Anterior cingulate cortex (tissue), 58 donors: Measurements from ENCODE around the gene HPSE2.
"Not testable (repeated sequence)": the region's sequence is repeated elsewhere in the genome, so short reads cannot be mapped to it uniquely, and the experiment has no call there.

Source experiments
- DNase-seq, 58 donors: peaks; one replicate each; lab custom pipeline; 2025; lab: John Stamatoyannopoulos, UW

Gene HPSE2

DNA sequence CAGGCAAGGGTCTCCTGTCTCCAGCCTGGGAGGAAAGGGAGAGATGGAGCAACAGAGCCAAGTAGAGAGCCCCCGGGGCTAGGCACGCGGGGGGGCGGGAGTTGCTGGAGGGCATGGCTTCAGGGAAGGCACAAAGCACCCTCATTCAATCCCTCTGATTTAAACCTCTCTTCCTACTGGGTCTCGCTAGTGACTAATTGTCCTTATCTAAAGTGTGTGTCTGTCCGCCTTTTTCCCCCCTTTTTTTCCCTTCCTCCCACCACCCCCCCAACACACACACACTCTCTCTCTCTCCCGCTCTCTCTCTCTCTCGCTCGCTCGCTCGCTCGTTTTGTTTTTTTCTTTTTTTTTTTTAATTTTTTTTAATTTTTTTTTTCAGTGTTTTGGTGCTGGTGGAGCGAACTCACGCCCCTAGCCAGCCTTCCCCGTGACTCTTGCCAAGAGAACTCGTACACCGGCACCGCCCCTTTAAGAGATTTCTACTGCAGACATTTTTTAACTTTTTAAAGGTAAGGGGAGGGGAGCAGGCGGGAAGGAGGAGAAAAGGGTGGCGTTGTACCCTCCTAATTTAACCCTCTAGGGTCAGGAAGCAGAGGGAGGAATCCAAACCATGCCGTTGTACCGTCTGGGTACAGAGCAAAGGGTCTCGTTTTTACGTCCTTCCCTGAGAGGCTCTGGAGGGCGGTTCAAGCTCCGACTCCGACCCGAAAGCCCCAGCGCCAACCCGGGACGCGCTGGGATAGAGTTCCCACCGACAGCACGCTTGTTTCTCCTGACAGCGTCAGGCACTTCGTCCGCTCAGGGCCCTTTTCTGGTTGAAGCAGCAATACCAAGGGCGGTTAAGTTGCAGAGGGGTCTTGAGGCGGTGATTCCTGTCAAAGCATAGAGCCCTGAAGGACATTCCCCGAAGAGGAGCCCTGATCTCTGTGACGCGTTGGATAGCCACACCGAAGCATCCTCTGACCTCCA, at the start of gene HPSE2:
Gene HPSE2, minus strand, starts transcription at position 195 of the 969 bp plus-strand sequence.
- DNase-seq = no peak

DNA sequence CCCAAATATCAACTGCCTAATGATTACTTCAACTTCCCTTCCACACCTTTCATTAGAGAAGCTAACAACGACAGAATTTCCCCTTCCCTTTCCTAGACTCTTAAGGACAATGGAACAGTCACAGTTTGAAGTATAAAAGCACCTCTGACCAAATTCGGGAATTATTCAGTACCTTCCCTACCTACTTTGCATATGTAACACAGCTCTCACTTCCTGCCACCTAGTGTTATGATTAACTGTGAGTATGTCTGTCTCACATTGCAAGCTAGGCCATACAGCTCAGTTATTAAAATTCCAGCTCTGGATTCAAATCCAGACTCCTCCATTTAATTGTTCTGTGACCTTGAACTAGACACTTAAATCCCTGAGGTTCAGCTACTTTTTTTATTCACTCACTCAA, 44.8 kb upstream of the HPSE2 start:
- DNase-seq = no peak

DNA sequence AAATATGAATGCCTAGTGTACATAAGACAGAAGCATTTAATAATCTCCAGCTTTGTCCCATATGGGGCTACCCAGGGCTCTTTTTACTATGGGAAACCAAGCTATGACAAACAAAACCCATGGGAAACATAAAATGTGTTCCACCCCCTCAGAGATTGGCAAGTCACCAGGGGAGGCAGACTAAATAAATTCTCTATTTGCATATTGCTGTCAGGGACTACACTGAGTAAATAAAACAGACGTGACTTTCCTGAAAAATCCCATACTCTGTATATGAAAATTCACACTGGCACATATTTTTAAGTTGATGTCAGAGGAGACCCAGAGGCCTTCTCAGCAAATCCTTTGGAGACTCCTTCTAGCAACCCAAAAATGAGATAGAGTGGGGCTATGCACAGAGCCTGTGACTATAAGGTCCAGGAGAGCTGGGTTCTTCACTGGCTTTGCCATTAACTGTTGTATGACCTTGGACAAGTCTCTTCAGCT, 44.0 kb upstream of the HPSE2 start:
- DNase-seq = no peak

DNA sequence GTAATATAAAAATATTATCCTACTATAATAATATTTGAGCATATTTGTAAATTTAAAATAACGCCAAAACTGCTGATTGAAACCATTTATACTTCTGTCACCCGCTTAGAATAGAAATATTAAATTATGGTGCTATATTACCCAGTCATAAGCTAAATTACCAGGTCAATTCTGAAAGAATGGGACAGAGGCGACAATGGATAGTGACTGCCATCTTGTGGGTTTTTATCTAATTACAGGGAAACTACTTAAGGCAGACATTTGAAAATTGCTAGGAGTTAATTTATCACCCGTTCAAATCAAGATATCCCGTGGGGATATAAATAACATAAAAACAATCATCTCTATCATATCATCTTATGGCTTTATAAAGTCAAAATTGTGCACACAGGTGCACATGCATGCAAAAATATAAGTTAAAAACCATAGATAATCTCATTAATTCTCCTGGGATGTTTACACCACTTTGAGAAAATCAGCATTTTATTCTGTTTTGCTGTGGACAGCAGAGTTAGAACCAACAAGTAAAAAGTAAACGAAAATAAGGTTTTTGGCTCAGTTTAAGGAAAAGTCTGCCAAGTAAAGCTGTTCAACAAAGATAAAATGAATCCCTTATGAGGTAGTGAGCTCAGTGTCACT, 41.3 kb upstream of the HPSE2 start:
- DNase-seq = no peak

DNA sequence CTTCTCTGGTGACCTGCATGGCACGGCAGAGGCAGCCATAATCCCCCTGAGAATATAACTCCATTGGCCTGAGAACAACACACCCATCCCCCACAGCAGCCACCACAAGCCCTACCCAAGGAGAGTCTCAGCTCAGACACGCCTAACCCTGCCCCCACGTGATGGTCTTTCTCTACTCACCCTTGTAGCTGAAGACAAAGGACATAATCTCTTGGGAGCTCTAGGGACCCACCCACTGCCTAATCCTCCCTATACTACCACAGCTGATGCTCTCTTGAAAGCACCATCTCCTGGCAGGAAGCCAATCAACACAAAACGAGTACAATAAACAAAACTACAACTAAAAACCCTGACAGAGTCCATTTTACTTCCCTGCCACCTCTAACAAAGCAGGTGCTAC, 30.7 kb upstream of the HPSE2 start:
- DNase-seq = no peak

DNA sequence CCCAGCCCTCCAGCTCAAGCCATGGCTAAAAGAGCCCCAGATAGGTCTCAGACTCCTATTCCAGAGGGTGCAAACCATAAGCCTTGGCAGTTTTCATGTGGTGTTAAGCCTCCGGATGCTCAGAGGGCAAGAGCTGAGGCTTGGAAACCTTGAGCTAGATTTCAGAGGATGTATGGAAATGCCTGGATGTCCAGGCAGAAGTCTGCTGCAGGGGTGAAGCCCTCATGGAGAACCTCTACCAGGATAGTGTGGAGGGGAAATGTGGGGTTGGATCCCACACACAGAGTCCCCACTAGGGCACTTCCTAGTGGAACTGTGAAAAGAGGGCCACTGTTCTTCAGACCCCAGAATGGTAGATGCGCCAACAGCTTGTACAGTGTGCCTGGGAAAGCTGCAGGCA, 13.2 kb upstream of the HPSE2 start:
- DNase-seq = no peak

DNA sequence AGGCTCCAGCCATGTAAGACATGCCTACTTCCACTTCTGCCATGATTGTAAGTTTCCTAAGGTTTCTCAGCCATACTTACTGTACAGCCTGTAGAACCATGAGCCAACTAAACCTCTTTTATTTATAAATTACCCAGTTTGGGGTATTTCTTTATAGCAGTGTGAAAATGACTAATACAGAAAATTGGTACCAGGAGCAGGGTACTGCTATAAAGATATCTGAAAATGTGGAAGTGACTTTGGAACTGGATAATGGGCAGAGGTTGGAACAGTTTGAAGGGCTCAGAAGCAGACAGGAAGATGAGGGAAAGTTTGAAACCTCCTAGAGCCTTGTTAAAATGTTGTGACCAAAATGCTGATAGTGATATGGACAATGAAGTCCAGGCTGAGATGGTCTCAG, 12.2 kb upstream of the HPSE2 start:
- DNase-seq = not testable (repeated sequence)

DNA sequence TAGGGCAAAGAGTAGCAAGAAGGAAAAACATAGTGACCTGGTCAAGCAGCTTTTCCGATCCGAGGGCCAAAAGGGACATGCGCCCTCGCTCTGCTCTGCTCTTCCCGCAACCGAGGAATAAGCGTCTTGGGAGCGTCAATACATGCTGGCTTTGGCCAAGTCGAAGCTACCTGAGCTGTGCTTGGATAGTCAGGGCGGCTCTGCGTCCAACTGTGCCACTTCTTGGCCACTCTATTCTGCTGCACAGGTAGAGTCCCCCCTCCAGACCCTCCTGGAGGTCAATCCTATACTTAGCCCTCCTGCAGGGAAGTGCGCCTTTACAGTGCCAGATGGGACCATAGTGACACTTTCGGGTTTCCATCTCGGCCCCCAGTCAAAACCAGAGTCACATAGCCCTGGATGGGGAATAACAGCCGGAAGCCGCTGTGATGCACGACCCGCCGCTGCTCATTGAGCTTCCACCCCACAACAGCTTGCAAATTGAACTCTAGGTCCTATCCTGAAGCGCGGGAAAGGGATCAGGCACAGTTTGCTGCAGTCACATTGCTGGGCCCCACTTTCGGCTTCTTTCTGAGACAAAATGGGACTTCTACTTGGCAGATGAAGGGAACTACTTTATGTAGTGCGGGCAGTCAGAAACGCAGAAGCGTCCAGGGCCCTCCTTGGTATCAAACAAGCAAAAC, 1.1 kb upstream of the HPSE2 start:
- DNase-seq = no peak

DNA sequence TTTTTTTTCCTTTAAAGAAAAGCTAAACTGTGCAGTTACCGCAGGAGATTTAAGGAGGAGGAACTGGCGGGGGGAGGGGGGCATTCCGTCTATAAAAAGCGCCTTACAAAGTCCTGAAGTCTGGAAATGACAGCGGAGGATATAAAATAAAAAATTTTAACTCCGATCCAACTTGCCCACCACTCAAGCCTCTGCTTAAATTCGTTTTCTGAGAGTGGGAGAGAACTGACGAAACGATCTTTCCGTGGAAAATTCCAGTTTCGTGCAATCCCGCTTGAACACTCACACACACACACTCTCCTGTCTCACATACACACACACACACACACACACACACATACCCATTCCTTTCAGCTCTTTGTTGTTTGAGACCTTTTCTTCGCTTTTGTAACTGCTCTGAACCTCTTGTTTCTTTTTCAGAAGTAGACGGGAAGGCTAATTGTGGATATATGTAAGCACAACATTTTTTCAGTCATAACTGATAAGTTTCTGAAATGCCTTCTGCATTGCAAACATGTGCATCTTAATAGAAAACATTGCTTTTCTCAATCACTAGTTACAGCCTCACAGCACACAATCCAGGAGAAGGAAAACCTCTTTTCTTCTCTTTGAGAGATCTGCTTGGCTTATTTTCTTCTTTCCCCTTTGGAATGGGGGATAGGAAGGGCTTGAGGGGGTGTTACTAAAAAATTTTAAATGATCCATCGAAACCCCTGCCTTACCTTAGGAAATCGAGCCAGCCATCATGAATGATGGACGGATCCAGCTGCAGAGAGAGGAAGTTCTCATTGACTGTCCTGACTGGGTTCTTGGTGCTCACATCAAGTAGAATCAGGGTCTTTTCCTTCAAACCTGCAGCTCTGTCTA, 628 bp downstream of the HPSE2 start:
- DNase-seq = no peak

DNA sequence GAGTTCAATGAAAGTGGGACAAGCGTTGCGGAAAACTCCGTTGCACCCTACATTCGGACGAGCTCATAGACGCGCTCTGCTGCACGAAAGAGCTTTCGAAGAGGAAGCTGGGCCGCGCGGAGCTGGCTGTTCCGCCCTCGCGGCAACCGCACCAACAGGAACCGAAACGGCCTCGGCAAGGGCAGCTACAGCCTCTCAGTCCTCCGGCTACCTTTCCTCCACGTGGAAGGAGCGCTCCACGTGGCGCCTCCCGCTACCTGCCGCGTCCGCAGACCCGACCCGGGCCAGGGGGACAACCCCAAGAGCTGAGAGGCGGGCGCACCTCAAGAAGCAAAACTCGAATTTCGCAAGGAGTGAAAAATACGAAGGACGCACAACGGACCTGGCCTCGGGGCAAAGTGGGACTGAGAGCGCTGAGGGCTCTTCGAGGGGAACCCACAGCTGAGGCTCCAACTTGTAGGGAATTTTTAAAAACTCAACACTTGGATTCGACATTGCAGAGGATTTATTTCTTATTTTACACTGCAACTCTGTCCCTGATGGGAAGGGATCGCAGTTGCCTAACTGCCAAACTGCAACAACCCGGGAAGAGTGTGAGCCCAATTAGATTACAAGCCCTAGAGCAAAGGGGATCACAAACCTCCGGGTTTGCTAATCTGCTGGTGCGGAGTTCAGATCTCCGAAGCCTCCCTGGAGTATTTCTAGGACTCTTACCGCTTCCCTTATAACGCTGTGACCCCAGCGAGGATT, 1.4 kb downstream of the HPSE2 start:
- DNase-seq = peak in 17 of 58 donors; percentile 4 to 42 (median 15)

DNA sequence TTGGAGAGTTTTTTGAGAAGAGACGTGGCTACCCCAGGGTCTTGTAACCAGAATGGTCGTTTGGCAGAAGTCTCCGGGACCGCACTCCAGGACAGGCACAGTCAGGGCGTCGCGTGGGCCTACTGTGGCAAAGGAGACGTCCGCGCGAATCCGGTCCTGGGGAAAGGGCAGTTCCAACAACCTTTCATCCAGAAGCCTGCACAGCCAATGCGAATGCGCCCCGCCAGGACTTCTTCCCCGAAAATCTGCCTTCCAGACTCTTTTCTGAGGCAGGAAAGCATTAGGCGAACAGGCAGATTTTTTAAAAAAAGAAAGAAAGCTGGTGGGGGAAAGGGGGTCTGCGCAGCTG, 2.0 kb downstream of the HPSE2 start:
- no peak for DNase-seq

DNA sequence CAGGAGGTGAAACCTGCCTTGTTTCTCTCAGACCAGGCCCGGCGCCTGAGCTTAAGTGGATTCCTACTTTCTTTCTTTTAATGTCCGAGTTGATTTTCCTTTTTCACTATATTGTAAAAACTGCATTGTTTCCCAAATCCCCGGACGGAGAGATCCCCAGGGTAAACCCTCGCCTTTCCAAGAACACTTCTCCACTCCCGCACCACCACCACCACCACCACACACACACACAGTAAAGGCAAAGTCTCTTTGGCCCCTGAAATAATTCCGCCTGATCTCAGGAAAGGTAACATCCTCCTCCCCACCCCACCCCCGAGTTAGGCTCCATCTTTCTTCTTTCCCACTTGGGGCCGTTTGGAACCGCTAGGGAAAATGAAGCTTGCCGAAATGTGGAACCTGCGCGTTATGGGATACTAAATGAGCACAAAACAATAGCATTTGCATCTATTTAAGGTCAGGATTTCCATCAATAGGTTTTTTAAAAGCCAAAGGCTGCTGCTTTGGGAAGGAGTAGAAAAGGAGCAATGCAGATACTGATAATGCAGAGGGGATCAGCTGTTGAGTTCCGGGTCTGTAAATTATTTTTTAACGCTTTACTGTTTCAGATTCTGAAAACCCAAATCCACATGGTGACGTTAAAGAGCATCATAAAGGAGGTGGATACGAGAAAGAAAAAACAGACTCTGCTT, 2.5 kb downstream of the HPSE2 start:
- no peak for DNase-seq

DNA sequence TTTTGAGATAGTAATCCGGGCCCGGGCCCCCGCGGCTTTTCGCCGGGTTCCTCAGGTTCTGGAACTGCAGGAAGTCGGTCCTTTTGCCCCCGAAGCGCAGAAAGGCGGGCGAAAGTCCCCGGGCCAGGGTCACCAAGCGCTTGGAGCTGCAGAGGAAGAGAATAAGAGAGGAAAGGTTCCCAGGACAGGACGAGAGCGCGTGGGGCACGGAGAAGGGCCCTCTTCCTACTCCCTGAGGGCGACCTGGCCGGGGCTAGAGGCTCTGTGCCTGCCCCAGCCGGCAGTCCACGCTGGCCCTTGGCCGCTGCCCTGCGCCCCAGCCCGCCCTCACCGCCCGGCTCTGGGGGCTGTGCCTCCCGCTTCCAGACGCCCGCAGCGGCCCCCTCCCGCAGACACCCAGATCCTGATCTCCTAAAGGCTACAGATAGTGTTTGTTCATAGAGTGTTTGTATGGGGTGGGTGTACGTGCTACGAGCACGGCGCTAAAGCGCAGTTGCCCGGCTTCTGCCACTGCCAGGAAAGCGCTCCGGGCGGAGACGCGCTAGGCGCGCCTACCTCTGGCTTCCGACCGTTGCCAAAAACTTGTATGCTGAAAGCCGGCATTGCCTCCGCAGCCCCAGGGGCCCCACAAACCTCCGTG, 3.2 kb downstream of the HPSE2 start:
- DNase-seq = peak in 4 of 58 donors; percentile 15 to 18 (median 16)

DNA sequence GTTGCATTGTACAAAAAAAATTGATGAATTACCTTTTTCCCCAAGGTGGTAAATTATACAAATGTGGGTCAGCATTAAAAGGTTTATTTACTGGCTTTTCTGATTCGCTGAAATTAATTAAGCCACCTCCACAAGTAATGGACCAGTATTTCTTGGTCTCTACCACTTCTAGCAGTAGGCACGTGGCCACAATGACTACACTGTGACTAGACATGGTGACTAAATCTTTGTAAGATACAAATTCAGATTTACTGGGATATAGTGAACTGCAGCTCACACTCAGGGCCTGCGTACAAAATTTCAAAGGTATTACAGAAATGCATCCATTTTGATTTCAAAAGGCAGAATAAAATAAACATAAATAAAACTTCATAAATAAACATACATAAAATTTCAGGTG, 10.9 kb downstream of the HPSE2 start:
- no peak for DNase-seq

DNA sequence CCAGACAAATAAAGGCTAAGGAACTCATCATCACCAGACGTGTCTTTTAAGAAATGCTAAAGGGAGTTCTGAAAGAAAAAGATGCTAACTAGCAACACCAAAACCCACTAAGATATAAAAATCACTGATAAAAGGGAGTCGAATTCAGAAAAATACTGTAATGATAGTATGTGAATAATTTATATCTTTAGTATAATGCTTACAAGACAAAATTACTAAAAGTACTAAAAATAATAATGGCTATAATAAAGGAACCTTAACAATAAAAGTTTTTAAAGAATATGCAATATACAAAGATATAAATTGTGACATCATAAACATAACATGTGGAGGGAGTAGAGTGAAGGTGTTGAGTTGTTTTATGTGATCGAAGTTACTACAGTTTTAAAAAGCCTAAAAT, 28.3 kb downstream of the HPSE2 start:
- no peak for DNase-seq

DNA sequence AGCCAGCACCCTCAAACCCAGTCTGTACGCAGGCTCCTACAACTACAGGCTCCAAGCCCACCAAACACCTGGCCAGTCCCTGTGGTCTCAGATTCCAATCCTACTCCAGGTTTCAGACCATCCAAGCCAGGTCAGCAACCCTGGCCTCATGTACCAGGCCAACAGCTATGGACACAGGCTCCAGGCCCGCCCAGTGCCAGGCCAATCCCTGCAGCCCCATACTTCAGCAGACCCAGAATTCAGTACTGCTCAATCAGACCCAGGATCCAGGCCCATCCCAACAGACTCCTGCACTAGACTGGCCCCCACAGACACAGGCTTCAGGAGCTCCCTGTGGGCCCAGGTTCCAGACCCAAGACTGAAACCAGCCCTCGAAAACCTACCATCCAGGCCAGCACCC, 32.3 kb downstream of the HPSE2 start:
- DNase-seq = no peak

DNA sequence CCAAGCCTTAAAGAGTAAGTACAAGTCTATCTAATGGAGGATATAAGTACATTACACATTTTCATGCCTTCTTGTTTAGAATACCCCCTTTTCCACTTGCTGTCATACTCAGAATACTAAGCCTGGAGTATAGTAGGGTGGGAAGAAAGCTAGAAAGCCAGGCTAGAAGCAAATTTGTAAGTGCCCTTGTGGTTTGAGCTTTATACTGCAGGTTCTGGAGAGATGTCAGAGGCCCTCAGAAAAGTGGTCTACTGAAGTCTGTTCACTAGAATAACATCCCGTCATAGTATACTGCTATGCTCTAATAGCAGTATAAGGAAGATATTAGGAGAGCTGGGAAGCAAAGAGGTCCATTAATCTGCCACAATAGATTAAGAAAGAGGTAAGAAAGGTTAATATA, 62.7 kb downstream of the HPSE2 start:
- no peak for DNase-seq

DNA sequence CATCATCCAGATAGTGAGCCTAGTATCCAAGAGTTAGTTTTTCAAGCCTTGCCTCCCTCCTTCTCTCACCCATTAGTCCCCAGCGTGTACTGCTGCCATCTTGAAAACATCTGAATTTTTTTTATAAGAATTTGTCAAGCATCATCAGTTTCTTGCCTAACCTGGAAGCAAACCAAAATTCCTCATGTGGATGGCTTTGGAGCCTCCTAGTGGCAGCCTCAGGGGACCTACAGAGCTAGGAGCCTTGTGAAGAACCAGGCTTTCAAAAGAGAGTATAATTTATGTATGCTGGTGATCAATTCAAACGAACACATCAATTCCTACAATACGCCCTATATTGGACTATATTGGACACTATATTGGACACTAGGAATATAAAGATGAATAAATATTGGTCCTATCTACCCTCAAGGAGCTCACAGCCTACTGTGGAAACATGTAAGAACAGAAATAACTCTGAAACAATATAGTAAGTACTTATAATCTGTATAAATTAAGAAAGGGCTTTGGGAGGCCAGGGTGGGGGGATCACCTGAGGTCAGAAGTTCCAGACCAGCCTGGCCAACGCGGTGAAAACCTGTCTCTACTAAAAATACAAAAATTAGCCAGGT, 63.4 kb downstream of the HPSE2 start:
- peak in 25 of 58 donors; percentile 0 to 26 (median 6) for DNase-seq
